ENCODE results near the gene TSKU. TPM values are rescaled to one million over a fixed set of nuclear protein-coding genes. Genes with fewer than 3 reads are reported as not detected.

TSKU gene
- total and polyA plus RNA-seq, 2 experiments from 2014 or later, result 11.7 to 31.1 TPM

- H3K9me2 ChIP-seq (ENCODE audit: insufficient read depth), result no peaks in the 10 kb centered on the region; the same call in 1 of the 2 replicates
- Mint-ChIP-seq H3K27ac (no peak overlapping the region), H3K27me3 (ENCODE audit: insufficient read depth, low read depth, poor library complexity) (peaks cover 5% of the 10 kb centered on the region), H3K4me1 (peaks cover 24% of the 10 kb centered on the region), H3K4me3 (no peak overlapping the region), H3K36me3 (ENCODE audit: low read depth) (no peaks in the 10 kb centered on the region; the same call in 2 of the 3 replicates), H3K9me3 (no peaks in the 10 kb centered on the region)
- no peaks in the 10 kb centered on the region for H4K20me1 ChIP-seq (replicated peaks; ENCODE audit: insufficient read depth)
- no peak overlapping the region for H3K4me2 ChIP-seq
- no peaks in the 10 kb centered on the region for H3K27me3 ChIP-seq (ENCODE audit: insufficient read depth)
- TF ChIP-seq ZNF331 (CRISPR knock-in tag; IDR thresholded peaks at IDR 0.05; ENCODE audit: low read depth) (no peak), POLR2AphosphoS5 (IDR thresholded peaks at IDR 0.05; ENCODE audit: low read depth) (no peak), EZH2phosphoT487 (IDR thresholded peaks at IDR 0.05; ENCODE audit: unreplicated experiment) (no peak), CREB1 (CRISPR knock-in tag; IDR thresholded peaks at IDR 0.05; ENCODE audit: low read depth) (no peak), EZH2 (IDR thresholded peaks at IDR 0.05; ENCODE audit: low read depth, unreplicated experiment) (no peak), REST (IDR thresholded peaks at IDR 0.05; ENCODE audit: unreplicated experiment) (no peak), CTCF (conservative IDR thresholded peaks at IDR 0.05; ENCODE audit: low read depth in 2 of 2) (no peak), ZNF462 (CRISPR knock-in tag; IDR thresholded peaks at IDR 0.05) (no peak), JUNB (IDR thresholded peaks at IDR 0.05; ENCODE audit: unreplicated experiment) (no peak), ZNF114 (CRISPR knock-in tag; IDR thresholded peaks at IDR 0.05) (no peak)
- DNase-seq (ENCODE audit: low spot score) (no peak), ATAC-seq (no peak)
- H3F3A ChIP-seq (replicated peaks; ENCODE audit: low read depth), result no peaks in the 10 kb centered on the region
- no peak overlapping the region for H2AFZ ChIP-seq
- H3K27ac ChIP-seq (ENCODE audit: low read depth), result no peak overlapping the region
- no peaks in the 10 kb centered on the region for H3K4me1 ChIP-seq (ENCODE audit: insufficient read depth)
- H3K36me3 ChIP-seq (ENCODE audit: insufficient read depth), result no peaks in the 10 kb centered on the region
- H3K4me3 ChIP-seq, result no peak overlapping the region
- no peaks in the 10 kb centered on the region for H3K79me2 ChIP-seq (replicated peaks; ENCODE audit: insufficient read depth)
Observed at GRCh38 chr11:76761718-76762355, 21.3 kb upstream of the TSKU start.

Data from GM23338 (cell line).